ENCODE results near the gene CLASRP.
"Not testable (repeated sequence)": the region's sequence is repeated elsewhere in the genome, so short reads cannot be mapped to it uniquely, and the experiment has no call there.

Gene CLASRP, protein sequence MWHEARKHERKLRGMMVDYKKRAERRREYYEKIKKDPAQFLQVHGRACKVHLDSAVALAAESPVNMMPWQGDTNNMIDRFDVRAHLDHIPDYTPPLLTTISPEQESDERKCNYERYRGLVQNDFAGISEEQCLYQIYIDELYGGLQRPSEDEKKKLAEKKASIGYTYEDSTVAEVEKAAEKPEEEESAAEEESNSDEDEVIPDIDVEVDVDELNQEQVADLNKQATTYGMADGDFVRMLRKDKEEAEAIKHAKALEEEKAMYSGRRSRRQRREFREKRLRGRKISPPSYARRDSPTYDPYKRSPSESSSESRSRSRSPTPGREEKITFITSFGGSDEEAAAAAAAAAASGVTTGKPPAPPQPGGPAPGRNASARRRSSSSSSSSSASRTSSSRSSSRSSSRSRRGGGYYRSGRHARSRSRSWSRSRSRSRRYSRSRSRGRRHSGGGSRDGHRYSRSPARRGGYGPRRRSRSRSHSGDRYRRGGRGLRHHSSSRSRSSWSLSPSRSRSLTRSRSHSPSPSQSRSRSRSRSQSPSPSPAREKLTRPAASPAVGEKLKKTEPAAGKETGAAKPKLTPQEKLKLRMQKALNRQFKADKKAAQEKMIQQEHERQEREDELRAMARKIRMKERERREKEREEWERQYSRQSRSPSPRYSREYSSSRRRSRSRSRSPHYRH

DNA sequence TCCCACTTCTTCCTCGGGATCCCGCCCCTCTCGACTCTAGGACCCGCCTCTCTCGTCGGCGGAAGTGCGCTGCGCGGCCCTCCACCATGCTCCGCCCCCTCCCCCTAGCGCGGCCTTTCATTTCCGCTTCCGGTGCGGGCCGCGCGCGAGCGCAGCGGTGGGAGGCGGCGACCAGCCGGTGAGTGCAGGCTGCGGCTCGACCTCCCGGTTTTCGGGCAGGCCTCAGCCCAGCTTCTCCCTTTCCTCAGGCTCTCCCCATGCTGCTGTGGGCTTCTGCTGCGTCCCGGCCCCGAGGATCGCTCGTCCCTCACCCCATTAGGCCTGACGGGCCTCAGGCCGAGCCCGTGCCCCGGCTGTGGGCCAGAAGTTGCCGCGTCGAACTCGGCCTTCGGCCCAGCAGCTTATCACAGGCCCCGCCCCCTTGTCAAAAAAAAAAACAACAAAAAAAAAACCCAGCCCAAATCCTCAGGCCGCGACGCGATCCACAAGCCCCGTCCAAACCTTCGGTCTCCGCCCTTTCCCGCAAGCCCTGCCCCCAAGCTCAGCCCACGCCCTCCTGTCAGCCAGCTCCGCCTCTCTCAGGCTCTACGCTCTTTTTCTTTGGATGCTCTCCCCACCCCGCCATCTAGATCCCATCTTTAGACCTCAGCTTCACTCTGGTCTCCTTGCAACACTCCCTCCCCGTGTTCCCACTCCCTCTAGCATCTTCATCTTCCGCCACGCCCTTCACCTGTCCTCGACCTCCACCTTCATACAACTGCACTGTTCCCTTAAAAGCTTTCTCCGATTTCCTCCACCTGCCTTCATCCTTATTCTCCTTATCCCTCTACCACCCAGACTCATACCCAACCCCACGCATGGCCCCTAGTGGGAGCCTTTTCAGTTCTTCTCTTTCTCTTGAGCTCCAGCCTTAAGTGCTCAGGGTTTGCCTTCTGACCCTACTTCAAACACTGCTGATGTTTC, at the start of gene CLASRP:
CLASRP (plus strand) TSS at position 115 of the 963 bp plus-strand sequence. CDS start 1,168 bp downstream, outside the sequence.
- DNase-seq: peak; percentile 79

DNA sequence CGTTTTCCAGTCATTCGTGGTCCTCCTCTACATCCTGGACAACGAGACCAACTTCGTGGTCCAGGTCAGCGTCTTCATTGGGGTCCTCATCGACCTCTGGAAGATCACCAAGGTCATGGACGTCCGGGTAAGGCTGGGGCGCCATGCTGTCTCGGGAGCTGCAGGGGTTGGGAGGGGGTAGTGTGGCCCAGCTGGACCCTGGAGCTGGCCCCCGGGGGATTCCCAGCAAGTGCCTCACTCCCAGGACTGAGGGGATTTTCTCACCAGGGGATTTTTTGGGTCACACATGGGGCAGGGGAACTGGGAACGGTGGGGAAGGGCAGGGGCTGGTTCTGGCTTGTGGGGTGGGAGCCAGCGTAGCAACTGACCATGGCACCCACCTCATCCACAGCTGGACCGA, 48.4 kb upstream of the CLASRP start:
- no peak for DNase-seq

DNA sequence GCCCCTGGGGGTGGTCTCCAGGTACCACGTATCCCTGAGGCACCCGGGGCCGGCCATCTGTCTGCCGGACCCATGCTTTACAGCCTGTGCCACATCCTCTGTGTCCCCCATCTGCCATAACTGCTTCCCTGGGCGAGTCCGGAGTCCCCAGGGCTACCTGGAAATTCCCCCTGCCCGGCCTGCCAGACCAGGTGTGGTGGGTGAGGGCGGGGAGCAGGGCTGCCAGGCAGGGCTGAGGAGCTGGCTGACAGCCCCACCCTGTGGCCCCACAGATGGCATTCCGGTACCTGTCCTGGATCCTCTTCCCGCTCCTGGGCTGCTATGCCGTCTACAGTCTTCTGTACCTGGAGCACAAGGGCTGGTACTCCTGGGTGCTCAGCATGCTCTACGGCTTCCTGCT, 47.9 kb upstream of the CLASRP start:
- DNase-seq: no peak

DNA sequence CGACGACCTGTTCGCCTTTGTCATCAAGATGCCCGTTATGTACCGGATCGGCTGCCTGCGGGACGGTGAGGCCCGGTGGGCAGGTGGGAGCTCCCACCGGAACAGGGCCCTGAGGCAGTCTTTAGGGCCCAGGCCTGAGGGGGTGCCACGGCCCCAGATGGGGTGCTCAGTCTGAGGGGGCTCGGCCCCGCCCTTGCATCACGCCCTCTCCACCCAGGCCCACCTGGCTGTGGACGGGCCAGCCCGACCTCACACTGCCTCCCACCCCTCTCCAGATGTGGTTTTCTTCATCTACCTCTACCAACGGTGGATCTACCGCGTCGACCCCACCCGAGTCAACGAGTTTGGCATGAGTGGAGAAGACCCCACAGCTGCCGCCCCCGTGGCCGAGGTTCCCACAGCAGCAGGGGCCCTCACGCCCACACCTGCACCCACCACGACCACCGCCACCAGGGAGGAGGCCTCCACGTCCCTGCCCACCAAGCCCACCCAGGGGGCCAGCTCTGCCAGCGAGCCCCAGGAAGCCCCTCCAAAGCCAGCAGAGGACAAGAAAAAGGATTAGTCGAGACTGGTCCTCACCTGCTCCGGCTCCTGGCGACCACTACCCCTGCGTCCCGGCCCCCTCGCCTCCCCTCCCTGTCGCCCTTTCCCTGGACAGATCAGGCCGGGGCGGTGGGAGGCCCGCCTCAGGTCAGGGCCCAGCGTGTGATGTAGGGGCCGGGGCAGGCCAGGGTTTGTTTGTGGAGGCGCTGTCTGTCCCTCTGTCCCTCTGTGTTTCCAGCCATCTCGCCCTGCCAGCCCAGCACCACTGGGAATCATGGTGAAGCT, 46.3 kb upstream of the CLASRP start:
- DNase-seq: no peak

DNA sequence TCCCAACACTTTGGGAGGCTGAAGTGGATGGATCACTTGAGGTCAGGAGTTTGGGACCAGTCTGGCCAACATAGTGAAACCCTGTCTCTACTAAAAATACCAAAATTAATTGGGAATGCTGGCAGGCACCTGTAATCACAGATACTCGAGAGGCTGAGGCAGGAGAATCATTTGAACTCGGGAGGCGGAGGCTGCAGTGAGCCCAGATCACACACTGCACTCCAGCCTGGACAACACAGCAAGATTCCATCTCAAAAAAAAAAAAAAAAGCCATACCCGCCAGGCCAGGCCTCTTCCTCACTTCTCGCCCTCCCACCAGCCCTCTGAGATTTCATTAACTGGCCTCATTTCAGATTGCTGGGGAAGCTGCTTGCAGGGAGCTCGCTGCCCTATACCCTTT, 45.3 kb upstream of the CLASRP start:
- DNase-seq: no peak

DNA sequence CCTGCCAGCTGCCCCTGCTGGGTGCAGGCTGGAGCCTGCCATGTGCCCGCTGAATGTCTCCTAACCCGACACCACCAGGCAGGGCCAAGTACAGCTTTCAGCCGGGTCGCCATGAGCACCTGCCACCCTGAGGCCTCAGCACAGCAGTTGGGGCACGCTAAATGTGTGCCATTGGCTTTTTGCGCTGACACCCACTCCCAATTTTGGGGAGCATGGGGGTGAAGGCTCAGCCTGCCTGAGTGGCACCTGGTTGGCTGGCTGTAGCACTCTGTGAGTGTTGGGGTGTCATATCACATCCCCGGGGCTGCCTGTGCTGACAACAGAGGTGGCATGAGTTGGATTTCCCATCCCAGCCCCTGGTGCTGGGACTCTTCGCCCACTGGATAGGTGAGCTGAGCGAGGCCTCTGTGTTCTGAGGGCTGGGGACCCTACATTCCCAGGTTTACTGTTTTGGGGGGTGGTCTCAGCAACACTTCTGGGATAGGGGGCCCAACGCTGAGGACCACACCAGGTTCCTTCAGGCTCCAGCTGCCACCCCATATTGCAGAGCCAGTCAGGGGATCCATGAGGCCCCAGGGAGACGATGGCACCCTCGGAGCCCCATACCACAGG, 44.8 kb upstream of the CLASRP start:
- no peak for DNase-seq

DNA sequence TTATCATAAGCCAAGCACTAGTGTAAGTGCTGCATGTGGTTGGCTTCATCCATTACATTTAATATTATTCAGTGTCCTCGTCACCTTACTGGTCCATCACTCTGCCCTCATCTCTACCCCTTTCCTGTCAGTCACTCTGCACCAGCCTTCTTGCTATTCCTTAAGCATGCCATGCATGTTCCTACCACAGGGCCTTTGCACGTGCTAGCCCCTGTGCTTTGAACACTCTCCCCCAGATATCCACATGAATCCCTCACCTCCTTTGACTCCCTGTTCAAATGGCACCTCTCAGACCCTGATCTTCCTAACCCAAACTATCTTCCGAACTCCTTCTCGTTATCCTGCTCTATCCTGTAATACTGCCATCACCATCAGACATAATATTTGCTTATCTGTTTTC, 40.8 kb upstream of the CLASRP start:
- no peak for DNase-seq

DNA sequence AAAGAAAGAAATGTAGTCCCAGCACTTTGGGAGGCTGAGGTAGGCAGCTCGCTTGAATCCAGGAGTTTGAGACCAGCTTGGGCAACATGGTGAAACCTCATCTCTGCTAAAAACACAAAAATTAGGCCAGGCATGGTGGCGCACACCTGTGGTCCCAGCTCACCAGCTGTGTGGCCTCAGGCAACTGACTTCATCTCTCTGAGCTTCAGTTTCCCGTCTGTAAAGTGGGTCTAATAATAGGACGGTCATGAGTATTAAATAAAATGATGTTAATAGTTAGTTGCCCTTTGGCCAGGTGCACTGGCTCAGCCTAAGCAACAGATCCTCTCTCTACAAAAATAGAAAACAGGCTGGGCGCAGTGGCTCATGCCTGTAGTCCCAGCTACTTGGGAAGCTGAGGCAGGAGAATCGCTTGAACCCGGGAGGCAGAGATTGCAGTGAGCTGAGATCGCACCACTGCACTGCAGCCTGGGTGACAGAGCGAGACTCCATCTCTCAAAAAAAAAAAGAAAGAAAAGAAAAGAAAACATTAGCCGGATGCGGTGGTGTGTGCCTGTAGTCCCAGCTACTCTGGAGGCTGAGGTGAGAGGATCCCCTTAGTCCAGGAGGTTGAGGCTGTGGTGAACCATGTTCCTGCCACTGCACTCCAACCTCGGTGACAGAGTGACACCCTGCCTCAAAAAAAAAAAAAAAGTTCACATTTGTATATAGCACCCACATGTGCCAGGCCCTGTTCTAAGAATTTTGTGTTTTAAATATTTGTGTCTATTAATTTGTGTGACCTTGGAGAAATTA, 39.5 kb upstream of the CLASRP start:
- not testable (repeated sequence) for DNase-seq

DNA sequence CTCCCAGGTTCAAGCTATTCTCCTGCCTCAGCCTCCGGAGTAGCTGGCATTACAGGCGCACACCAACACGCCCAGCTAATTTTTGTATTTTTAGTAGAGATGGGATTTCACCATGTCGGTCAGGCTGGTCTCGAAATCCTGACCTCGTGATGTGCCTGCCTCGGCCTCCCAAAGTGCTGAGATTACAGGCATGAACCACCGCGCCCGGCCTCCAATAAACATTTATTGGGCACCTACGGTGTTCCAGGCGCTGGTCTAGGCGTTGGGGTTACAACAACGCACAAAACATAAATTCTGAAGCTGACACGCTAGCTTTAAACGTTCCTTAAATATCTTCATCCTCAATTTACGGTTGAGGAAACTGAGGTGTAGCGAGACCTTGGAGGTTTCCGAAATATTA, 38.2 kb upstream of the CLASRP start:
- DNase-seq: not testable (repeated sequence)

DNA sequence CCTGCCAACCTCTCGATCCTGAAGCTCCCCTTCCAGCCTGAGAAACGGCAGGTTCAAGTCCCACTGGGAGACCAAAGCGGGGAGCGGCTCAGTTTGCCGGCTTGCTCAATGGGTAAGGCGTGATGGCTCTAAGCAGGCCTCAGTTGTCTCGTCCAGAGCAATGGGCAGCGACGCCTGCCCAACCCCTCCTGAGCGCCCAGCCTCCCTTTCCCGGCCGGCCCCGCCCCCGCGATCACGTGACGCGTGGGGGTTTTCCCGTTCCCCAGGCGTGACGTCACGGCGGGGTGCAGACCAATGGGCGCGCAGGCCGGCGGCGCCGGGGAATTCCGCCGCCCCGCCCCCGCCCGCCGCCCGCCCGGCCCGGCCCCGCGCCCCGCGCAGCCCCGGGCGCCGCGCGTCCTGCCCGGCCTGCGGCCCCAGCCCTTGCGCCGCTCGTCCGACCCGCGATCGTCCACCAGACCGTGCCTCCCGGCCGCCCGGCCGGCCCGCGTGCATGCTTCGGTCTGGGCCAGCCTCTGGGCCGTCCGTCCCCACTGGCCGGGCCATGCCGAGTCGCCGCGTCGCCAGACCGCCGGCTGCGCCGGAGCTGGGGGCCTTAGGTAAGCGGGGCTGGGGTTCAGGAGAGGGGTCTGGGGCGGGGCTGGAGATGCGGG, 37.6 kb upstream of the CLASRP start, which contains the start of gene RELB:
RELB (plus strand) TSS at position 378 of the 653 bp plus-strand sequence; CDS start at position 494, 116 bp downstream.
- peak; percentile 50 to 56 for DNase-seq

DNA sequence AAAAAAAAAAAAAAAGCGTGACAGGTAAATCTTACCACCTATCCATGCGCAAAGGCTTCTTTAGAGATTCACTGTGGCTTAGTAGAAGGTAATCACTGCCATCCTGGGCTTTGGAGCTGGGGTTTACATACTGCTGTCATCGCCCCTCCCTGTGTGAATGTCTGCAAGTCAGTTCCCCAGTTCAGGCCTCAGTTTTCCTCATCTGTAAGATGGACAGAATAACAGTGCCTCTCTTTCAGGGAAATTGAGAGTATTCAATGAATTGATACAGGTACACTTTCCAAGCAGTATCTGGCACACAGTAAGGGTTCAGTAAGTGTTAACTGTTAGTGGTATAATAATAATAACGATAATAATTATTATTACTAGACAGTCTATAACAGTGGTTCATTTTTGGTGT, 35.4 kb upstream of the CLASRP start:
- no peak for DNase-seq

DNA sequence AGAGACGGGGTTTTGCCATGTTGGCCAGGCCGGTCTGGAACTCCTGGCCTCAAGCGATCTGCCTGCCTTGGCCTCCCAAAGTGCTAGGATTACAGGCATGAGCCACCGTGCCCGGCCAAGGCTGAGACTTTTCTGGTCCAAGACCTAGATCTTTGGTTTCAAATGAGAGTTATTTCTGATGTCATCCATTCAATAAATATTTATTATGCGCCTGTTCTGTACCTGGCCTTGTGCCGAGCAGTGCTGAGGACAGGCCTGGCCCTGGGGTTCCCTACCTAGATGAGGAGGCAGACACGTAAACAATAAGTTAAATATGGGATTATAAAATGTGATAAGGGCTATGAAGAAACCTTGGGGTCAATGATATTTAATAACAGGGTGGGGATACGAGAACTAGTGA, 33.1 kb upstream of the CLASRP start:
- DNase-seq: no peak

DNA sequence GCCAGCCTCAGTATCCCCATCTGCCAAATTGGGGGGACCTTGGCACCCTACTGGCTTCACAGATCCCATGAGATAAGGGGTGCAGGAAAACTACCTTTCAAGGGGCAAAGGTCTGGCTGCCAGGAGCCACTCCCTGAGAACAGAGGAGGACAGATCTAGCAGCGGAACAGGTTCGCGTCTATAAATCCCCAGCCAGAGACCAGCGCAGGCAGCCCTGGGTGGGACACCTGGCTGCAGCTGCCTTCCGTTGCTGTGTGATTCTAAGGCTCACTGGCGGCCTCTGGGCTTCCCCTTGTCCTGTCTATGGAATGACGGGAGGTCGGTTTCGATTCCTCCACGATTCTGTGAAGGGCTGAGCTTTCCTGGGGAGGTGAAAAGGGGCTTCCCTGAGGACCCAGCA, 30.3 kb upstream of the CLASRP start:
- DNase-seq: no peak

DNA sequence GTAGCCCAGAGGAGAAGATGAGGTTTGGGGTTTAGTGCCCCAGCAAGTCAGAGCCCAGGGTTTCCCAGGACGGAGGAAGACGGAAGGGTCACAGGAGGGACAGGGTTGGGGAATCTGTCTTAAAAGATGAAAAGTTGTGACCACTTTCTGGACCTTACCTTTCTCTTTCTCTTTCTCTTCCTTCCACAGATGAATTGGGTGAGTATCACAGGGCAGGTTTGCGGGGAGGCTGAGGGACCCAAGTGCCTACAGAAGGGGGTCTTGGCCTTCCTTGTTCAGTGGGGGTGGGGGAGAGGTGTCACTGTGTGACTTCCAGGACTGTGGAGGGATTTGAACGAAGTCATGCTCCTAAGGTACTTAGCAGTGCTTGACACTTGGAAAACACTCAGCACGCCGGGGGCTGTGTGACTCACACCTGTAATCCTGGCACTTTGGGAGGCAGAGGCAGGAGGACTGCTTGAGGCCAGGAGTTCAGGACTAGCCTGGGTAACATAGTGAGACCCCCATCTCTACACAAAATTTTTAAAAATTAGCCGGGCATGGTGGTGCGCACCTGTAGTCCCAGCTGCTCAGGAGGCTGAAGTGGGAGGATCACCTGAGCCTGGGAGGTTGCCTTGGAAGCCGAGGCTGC, 29.1 kb upstream of the CLASRP start:
- no peak for DNase-seq

DNA sequence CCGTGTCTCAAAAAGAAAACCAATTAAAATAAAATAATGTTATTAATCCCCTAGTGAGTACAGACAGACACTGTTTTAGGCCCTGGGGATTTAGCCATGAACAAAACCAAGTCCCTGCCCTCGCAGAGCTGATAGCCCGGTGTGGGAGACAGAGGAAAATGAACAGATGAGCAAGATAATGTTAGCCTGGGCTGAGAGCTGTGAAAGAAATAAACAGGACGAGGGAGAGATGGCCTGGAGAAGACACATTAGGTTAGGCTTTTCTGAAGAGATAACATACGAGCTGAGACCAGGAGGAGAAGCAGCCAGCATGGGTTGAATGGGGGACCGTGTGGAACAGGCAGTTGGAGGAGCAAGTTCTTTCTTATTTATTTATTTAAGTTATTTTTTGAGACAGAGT, 28.5 kb upstream of the CLASRP start:
- DNase-seq: no peak

DNA sequence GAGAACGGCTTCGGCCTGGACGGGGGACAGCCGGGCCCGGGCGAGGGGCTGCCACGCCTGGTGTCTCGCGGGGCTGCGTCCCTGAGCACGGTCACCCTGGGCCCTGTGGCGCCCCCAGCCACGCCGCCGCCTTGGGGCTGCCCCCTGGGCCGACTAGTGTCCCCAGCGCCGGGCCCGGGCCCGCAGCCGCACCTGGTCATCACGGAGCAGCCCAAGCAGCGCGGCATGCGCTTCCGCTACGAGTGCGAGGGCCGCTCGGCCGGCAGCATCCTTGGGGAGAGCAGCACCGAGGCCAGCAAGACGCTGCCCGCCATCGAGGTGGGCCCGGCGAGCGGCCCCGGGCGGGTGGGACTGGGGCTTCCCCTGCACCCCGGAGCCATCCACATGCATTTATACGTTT, 26.9 kb upstream of the CLASRP start:
- no peak for DNase-seq

DNA sequence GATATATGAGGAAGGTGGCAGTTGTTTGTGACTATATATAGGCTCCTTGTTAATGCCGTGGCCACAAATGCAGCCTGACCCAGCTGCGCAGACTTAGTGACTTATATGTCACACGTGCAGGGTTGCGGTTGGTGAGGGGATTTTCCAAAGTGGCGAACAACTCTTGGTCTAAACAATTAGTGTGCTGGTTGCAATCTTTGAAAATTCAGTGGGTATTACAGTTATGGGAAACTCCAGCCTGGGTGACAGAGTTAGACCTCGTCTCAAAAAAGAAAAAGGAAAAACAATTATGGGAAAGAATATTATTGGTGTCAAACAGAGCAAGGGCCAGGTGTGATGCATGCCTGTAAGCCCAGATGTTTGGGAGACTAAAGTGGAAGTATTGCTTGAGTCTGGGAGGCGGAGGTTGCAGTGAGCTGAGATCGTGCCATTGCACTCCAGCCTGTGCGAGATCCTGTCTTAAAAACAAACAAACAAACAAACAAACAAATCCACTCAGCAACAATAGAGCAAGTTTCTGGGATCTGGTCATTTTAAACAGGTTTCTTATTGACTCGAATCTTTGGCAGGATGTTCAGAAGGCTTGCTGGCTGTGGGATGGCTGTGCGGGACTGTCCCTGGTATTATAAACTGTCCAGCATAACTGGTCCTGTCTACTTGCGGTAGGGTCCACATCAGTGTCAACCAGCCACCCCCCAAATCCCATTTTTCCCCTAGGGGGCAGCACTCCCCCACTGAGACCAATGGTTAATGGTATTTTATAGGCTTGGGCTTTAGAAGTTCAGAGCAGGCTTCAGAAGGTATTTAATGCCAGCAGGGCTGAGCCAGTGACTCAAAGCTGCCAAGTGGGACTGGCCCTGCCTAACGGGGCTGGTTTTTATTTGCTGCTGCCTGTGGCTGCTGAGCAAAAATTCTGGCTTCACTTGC, 22.2 kb upstream of the CLASRP start:
- DNase-seq: peak; percentile 56 to 66

DNA sequence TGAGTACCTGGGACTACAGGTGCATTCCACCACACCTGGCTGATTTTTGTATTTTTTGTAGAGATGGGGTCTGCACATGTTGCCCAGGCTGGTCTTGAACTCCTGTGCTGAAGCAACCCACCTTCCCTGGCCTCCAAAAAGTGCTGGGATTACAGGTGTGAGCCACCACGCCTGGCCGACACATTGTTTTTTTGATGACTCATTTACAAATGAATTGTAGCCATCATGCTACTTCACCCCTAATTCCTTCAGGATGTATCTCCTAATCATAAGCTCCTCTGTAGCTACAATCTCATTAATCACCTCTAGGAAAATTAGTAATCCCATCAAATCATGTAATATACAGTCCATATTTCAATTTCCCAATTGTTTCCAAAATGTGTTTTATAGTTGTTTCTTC, 19.7 kb upstream of the CLASRP start:
- DNase-seq: no peak

DNA sequence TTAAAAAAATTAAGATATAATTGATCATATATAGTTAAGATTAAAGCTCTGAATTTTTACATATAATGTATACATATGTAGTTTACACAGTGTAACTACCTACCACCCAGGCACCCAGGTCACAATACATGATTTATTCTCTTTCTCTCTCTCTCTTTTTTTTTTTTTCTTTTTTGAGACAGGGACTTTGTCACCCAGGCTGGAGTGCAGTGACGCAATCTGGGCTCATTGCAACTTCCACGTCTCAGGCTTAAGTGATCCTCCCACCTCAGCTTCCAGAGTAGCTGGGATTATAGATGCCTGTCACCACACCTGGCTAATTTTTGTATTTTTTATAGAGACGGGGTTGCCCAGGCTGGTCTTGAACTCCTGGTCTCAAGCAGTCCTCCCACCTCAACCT, 18.8 kb upstream of the CLASRP start:
- peak; percentile 15 to 30 for DNase-seq

Data from AML-193 (cell line).